DMS53 (cell line): ENCODE data around the gene CMC2.

ENCODE experiments used
- DNase-seq: peaks from one replicate; lab custom pipeline; 2025; lab: John Stamatoyannopoulos, UW

CMC2 gene

GRCh38 chr16:80931801-80932707 lies 74.6 kb downstream of the CMC2 start:
- peak; percentile 72 for DNase-seq

GRCh38 chr16:80924372-80924978 lies 82.2 kb downstream of the CMC2 start:
- peak; percentile 74 for DNase-seq

GRCh38 chr16:80923356-80923755 lies 83.3 kb downstream of the CMC2 start:
- no peak for DNase-seq
